GM18520 (cell line): ENCODE measurements around the gene PPM1G.
A peak's percentile ranks its signal among the peaks of the same experiment; 100 is the strongest.
"Not testable (repeated sequence)": the region's sequence is repeated elsewhere in the genome, so short reads cannot be mapped to it uniquely, and the experiment has no call there.

ENCODE experiments used
- ATAC-seq: cut with Tn5 transposase; IDR thresholded peaks from one replicate; pipeline ENCODE4 v1.9.1; 2021; ENCODE audit not compliant: unreplicated experiment

The PPM1G gene

GRCh38 chr2:27409321-27410073 lies at the start of gene PPM1G:
Gene PPM1G, minus strand, starts transcription at chr2:27409591. Its CDS starts 169 bp downstream, at chr2:27409422.
- ATAC-seq: peak; percentile 93

- no peak for ATAC-seq
These were observed 44.6 kb upstream of the PPM1G start for GRCh38 chr2:27453968-27454367.

GRCh38 chr2:27451095-27451494 lies 41.7 kb upstream of the PPM1G start:
- no peak for ATAC-seq

- ATAC-seq: no peak
These were observed 39.0 kb upstream of the PPM1G start for GRCh38 chr2:27448381-27448780.

GRCh38 chr2:27446057-27446456 lies 36.7 kb upstream of the PPM1G start:
- no peak for ATAC-seq

GRCh38 chr2:27445615-27446014 lies 36.2 kb upstream of the PPM1G start:
- no peak for ATAC-seq

GRCh38 chr2:27445155-27445554 lies 35.8 kb upstream of the PPM1G start:
- ATAC-seq: no peak

- ATAC-seq: no peak
These were observed 33.5 kb upstream of the PPM1G start for GRCh38 chr2:27442920-27443282.

- no peak for ATAC-seq
These were observed 32.8 kb upstream of the PPM1G start, which contains the start of gene KRTCAP3 for GRCh38 chr2:27441958-27442919. Gene KRTCAP3, plus strand, starts transcription at chr2:27442381. Its CDS starts 32 bp downstream, at chr2:27442413.

- no peak for ATAC-seq
These were observed 32.0 kb upstream of the PPM1G start for GRCh38 chr2:27441226-27441926.

- no peak for ATAC-seq
These were observed 26.2 kb upstream of the PPM1G start for GRCh38 chr2:27435628-27436027.

GRCh38 chr2:27431395-27431794 lies 22.0 kb upstream of the PPM1G start:
- ATAC-seq: no peak

GRCh38 chr2:27428978-27429541 lies 19.7 kb upstream of the PPM1G start:
- peak; percentile 52 for ATAC-seq

- ATAC-seq: peak; percentile 85
These were observed 19.0 kb upstream of the PPM1G start, which contains the start of gene NRBP1 for GRCh38 chr2:27428213-27428977. Gene NRBP1, plus strand, starts transcription at chr2:27428631. Its CDS starts 4,643 bp downstream, at chr2:27433274.

- ATAC-seq: no peak
These were observed 18.4 kb upstream of the PPM1G start for GRCh38 chr2:27427863-27428212.

- not testable (repeated sequence) for ATAC-seq
These were observed 15.6 kb upstream of the PPM1G start for GRCh38 chr2:27425039-27425438.

- no peak for ATAC-seq
These were observed 13.6 kb upstream of the PPM1G start for GRCh38 chr2:27422958-27423357.

GRCh38 chr2:27421660-27422250 lies 12.4 kb upstream of the PPM1G start:
- no peak for ATAC-seq

GRCh38 chr2:27420996-27421395 lies 11.6 kb upstream of the PPM1G start:
- no peak for ATAC-seq

- no peak for ATAC-seq
These were observed 6.8 kb upstream of the PPM1G start for GRCh38 chr2:27416151-27416550.
